HG03457 (cell line): ENCODE measurements around the gene LRWD1.
"Not testable (repeated sequence)": the region's sequence is repeated elsewhere in the genome, so short reads cannot be mapped to it uniquely, and the experiment has no call there.

Experiments
- ATAC-seq: cut with Tn5 transposase; IDR thresholded peaks from one replicate; pipeline ENCODE4 v1.9.1; 2021; ENCODE audit warnings: moderate number of reproducible peaks; ENCODE audit not compliant: unreplicated experiment

LRWD1 gene

DNA sequence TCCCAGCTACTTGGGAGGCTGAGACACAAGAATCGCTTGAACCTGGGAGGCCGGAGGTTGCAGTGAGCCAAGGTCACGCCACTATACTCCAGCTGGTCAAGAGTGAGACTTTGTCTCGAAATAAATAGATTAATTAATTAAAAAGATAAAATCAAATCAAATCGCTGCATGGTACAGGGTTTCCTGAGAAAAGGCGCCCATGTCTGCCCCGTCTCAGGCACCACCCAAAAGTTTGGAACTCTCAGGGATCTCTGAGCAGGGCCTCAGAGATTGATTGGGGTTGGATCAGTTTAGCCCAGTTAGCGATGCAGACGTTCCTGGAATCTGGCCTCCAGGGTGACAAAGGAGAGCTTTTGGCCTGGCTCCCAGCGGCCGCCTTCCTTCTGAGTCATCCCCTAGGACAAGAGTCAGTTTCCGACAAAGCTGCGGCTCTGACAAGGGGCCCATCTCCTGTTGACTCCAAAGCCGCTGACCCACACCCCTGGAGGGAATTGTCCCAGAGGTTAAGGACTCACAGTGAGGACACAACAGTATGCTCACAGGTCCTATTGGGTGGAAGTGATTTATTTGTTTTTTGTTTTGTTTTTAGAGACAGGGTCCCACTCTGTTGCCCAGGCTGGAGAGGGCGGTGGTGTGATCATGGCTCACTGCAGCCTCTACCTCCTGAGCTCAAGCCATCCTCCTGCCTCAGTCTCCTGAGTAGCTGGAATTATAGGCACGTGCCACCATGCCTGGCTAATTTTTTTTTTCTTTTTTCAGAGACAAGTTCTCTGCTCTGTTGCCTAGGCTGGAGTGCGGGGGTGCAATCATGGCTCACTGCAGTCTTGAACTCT lies 24.6 kb upstream of the LRWD1 start:
- no peak for ATAC-seq

DNA sequence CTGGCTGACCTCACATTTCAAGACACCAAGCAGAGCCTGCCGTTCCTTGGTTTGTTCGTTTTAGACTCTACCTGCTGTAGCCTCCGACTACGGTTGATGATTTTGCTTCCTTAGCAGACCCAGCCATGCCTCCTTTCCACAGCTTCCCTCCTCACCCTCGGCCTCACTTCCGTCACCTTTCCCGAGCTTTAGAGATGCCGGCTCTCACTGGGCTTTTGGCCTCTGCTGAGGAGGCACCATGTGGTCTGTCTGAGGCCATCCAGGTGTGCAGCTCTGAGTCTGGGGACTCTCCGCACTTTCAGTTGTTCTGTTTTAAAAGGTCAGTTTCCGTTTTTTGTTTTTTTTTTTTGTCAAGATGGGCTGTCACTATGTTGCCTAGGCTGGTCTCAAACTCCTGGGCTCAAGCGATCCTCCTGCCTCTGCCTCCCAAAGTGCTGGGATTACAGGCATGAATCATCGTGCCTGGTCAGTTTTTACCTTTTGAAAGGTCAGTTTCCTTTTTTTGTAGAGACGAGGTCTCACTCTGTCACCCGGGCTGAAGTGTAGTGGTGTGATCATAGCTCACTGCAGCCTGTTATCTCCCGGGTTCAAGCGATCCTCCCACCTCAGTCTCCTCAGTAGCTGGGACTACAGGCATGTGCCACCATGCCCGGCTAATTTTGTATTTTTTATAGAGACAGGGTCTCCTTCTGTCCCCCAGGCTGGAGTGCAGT lies 19.7 kb upstream of the LRWD1 start:
- no peak for ATAC-seq

DNA sequence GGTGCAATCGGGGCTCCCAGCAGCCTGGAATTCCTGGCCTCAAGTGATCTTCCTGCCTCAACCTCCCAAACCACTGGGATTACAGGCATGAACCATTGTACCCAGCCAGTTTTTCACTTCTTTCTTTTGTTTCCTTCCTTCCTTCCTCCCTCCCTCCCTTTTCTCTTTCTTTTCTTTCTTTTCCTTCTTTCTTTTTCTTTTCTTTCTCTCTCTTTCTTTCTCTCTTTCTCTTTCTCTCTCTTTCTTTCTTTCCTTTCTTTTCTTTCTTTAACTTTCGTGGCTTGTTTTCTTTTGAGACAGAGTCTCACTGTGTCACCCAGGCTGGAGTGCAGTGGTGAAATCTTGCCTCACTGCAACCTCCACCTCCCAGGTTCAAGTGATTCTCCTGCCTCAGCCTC lies 19.1 kb upstream of the LRWD1 start:
- ATAC-seq = no peak

DNA sequence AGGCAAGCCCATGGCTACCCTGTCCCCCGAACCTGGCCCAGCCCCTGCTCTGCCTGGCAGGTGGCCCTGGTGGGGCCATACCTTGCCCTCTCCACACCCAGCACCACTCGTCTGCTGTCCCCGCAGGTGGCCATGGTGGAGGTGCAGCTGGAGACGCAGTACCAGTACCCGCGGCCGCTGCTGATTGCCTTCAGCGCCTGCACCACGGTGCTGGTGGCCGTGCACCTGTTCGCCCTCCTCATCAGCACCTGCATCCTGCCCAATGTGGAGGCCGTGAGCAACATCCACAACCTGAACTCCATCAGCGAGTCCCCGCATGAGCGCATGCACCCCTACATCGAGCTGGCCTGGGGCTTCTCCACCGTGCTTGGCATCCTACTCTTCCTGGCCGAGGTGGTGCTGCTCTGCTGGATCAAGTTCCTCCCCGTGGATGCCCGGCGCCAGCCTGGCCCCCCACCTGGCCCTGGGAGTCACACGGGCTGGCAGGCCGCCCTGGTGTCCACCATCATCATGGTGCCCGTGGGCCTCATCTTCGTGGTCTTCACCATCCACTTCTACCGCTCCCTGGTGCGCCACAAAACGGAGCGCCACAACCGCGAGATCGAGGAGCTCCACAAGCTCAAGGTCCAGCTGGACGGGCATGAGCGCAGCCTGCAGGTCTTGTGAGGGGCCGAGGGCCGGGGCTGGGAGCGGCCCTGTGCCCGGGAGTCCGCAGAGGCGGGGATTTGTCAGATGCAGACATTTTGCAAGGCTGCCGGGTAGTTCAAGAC lies 18.2 kb upstream of the LRWD1 start:
- ATAC-seq = no peak

DNA sequence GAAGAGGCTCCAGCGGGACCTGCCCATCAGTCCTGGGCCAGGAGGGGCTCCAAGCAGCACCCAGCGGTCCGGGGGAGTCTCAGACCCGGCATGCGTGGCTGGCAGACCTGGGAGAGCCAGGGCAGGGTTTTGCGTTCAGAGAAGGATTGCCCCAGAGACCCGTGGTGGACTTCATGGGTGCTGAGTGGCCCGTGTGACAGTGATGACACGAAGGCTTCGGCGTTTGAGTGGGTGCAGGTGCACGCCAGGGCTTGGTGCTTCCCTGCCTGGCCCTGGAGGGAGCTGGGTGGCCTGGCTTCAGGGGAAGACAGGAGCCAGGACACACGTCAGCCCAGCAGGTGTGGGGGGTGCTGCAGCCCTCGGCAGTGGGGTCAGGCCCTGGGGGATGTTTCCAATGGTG lies 17.5 kb upstream of the LRWD1 start:
- ATAC-seq = no peak

DNA sequence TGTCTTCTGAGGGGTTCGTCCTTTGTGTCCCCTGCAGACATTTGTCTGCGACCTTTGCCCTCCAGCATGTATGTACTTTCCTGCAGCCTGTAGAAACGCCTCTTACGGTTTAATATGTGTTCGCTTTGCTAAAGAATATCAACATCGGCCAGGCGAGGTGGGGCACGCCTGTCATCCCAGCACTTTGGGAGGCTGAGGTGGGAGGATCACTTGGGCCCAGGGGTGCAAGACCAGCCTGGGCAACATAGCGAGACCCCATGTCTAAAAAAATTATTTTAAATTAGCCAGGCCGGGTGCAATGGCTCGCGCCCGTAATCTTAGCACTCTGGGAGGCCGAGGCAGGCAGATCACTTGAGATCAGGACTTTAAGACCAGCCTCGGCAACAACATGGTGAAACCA lies 15.6 kb upstream of the LRWD1 start:
- no peak for ATAC-seq

DNA sequence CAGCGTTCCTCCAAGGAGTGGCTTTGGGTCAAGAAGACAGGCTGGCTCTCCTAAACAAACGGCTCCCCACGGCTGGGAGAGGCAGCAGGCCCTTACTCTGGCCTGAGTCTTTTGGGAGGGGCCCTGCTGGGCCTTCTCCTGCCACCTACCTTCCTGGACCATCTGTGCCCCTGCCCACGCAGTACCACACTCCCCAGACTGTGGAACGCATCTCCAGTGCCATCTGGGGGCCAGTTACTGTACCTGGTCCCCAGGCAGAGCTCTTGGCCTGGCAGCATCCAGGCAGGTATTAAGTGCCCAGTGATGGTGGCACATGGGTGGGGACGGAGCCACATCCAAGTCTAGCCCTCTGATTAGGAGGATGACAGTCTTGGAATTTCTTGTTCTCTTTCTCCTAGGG lies 14.5 kb upstream of the LRWD1 start:
- ATAC-seq = peak; percentile 46

DNA sequence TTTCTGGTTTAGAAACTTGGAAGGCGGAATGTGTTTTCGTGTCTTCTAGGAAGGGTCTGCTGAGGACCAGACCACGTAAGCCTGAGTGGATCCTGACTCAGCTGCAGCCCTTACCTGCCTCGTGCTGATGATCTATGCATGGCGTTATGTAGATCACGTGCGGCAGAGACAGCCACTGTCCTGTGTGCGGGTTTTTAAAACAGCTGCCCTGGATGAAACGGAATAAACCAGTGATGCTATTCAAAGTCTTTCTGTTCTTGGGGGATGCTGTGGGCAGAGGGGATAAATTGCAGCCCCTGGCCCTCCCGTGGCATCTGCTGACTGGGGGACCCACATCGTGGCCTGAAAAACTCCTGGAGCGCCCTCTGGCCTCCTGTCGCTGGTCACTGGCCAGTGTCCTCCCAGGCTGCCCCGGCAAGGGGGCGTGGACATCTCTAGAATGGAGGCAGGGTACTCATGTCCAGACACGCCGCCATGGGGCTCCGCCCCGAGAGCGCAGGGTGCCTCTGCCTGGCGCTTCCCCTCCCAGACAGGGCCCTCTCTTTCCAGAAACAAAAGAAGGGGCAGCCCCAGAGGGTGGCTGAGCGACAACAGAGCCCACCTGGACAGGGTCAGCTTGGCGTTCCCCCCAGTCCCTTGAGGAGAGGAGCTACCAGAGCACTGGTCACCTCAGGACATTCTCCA lies 13.3 kb upstream of the LRWD1 start:
- no peak for ATAC-seq

DNA sequence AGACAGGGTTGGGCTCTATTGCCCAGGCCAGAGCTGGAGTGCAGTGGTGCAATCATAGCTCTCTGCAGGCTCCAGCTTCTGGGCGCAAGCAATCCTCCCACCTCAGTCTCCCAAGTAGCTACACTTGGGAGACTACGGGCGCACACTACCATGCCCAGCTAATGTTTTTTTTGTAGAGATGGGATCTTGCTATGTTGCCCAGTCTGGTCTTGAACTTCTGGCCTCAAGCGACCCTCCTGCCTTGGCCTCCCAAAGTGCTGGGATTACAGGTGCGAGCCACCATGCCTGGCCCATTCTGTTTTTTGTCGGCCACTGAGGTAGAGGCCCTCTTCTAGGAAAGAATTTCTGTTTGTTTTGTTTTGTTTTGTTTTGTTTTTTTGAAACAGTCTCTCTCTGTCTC lies 12.3 kb upstream of the LRWD1 start:
- no peak for ATAC-seq

DNA sequence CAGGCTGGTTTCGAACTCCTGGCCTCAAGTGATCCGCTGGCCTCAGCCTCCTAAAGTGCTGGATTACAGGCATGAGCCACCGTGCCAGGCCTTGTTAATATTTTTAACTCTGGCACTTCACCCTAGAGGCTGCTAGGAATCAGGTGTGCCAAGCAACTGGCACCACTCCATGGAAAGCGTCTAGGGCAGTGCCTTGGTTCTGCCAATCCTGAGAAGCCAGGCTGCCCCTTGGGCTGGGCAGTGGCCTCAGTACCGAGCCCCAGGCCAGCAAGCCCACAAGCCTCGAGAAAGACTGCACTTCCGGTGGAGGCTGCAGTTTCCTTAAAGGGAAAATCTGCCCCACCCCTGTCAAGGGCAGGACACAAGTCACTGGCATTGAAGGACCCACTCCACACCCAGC lies 11.5 kb upstream of the LRWD1 start:
- ATAC-seq = no peak

DNA sequence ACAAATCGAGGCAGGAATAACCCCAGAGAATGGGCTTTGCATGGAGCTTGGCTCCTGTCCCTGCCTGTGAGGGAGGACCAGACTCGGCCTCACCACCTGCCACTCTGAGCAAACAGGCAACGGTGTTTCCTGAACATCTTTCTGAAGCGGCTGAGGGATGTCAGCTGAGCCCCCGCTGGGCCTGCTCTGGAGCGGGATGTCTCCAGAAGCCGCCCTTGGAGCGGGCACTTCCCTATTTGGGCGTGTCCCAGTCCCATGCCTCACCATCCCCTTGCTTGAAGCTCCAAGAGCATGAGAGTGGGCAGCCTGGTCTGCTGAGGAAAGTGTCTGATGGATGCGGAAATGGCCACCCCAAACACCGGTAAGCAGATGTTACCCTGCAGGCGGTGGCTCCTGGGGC lies 10.3 kb upstream of the LRWD1 start:
- no peak for ATAC-seq

DNA sequence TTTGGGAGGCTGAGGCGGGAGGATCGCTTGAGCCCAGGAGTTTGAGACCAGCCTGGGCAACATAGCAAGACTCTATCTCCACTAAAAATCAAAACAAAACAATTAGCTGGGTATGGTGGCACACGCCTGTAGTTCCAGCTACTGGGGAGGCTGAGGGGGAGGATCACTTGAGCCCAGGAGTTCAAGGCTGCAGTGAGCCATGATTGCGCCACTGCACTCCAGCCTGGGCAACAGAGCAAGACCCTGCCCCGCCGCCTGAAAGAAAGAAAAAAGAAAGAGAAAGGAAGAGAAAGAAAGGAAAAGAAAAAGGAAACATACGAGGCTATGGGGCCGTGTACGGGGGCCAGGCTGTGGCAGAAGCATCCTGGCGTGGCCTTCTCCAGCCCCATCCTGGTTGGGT lies 9.9 kb upstream of the LRWD1 start:
- not testable (repeated sequence) for ATAC-seq

DNA sequence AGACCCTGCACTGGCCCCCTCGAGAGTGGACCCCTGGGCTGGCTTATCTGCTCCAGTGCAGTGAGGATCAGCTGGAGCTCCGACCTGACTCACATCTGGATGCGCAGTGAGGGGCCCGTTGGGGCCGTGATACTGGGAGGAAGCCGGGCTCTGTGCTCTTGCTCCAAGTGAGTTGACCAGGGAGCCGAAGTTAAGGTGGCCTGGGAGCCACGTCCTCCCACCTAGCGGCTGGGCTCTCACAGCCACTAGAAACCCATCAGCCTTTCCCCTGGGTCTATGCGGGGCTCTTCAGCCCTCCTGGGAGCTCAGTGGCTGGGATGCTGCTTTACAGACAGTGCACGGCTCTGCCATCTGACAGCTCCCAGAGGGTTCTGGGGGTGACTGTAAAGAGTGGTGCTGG lies 9.2 kb upstream of the LRWD1 start:
- ATAC-seq = no peak

DNA sequence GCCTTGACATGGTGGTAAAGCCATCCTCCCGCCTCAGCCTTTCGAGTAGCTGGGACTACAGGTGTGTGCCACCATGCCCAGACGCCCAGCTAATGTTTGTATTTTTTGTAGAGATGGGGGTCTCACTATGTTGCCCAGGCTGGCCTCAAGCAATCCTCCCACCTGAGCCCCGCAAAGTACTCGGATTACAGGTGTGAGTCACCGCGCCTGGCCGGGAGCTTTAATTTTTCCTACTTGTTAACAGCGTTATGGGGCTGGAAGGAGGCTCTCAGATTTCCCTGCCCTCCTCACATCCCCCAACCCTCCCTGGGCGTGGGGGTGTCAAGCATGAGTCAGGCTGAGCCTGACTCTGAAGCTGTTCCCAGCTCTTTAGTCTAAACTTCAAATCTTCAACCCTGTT lies 8.5 kb upstream of the LRWD1 start:
- no peak for ATAC-seq

DNA sequence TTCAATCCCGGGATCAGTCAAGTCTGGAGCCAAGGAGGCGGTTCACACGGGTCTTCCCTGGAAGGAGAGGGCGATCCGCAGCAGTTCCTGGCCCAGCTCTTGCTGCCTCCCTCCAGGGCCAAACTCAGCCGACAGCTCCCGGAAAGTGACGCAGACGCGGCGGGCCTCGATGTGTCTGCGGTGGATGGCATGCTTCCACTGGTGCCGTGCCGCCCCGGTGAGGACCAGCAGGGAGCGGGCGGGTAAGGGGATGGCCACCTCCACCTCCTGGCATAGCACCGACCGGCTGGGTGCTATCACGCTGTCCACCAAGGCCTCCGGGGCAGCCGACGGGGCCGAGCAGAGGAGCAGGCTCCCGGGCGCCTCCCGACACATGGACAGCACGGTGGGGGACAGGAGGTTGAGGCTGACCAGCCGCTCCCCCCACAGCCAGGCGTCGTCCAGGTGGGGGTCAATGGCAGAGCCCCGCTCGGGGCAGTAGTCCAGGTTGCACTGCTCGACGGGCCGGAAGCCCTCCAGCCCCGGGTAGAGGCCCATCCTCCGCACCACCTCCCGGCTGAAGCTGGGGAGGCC lies 7.3 kb upstream of the LRWD1 start:
- no peak for ATAC-seq

DNA sequence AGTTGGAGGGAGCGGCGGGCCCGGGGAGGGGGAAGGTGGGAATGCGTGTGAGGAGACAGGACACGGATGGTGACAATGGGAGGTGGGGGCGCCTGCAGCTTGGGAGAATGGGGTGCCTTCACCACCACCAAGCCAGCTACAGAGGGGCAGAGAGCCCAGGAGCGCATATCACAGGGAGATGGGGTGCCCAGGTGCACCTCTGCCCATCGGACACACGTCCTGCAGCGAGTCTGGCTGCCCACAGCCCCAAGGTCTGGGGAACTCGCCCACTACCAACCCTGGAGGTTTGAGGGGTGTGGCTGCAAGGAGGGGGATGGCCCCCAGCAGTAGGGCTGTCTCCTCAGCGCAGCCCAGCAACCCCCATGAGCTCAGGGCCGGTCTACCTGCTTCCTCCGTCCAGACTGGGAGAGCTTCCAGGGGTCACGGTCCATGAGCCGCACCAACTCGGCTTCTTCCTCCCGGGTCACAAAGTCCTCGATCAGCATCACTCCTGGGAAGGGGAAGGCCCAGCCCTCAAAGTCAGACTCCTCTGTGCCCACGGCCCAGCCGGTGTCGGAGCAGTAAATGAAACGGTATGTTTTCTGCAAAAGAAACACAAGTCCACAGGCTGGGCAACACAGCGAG lies 5.5 kb upstream of the LRWD1 start:
- ATAC-seq = no peak

DNA sequence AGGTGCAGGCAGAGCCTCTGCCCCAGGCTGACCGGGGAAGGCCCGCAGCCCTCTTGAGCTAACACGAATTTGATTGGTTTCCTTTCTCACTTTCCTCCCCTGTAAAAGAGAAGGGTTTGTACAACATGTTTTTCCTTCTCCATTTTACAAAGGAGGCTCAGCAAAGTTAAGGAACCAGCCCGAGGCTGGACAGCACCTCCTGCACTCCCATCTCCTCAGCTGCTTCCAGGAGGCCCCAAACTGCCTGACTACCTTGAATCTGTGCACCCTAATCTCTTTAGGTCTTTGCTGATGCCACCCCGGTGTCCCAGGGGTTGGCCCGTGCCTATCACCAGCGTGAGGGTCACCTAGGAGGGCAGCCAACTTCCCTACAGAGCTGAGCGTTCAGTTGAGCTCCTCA lies 4.3 kb upstream of the LRWD1 start:
- ATAC-seq = no peak

DNA sequence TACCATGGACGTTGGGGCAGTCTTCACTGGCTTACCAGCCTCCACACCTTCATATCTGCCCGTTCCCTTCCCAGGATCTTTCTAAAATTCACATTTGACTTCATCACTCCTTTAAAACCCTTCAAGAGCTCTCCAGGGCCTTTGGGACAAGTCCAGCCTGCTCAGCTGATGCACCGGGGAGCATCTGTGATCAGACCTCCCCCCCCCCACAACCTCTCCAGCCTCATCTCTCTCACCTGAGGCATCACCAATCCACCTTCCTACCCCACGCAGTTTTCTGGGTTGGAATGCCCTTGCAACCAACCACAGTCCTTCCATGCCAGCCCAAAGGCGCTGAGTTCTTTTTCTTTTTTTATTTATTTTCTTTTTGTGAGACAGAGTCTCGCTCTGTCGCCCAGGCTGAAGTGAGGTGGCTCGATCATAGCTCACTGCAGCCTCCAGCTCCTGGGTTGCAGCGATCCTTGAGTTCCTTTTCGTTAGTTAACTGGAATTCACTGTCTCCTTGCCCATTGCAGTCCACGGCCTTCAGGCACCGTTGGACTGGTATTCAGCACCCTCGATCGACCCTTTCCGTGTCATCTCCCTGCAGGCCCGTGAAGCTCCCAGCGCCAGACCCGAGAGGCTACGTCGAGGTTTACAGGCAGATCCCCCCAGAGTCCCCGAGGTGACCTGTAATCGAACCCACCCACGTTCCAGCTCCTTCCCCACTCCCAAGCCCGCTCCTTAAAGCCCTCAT lies 775 bp upstream of the LRWD1 start:
- ATAC-seq = no peak

DNA sequence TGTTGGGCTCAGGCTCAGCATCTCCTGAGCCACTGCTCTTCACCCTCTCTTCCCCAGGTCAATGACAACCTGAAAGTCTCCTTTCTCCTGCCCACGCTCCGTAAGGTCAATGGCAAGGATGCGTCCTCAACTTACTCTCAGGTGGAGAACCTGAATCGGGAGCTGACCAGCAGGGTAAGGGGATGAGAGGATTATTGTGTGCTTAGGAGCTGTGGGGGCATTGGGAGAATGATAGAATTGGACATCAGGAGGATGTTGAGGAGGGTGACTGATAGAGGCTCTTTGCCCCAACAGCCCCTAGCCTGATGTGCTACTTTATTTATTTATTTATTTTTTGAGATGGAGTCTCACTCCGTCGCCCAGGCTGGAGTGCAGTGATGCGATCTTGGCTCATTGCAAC lies 1.3 kb downstream of the LRWD1 start:
- ATAC-seq = no peak
